ENCODE data around the gene ZG16B.

The ZG16B gene

DNA sequence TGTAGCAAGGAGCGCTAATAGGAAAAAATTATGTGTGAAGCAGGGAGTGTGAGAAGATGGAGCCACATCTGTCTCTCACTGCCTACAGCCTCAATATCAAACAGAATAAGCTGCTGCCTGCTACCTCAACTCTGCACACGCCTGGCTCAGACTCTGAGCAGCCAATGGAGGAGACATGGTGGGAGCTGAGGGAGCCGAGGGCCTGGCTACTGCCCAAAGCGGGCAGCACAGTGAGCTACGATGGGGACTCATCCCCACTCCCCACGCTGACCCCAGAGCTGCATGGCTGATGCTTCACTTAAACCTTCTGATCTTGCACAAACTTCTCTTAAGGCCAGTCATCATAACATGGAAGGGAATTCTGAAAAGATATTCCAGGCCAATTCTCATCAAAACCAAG lies 41.8 kb downstream of the ZG16B start:
- no peak for FAIRE-seq

- FAIRE-seq, result no peak
These were observed 44.2 kb downstream of the ZG16B start for GRCh38 chr16:2874032-2874911.

DNA sequence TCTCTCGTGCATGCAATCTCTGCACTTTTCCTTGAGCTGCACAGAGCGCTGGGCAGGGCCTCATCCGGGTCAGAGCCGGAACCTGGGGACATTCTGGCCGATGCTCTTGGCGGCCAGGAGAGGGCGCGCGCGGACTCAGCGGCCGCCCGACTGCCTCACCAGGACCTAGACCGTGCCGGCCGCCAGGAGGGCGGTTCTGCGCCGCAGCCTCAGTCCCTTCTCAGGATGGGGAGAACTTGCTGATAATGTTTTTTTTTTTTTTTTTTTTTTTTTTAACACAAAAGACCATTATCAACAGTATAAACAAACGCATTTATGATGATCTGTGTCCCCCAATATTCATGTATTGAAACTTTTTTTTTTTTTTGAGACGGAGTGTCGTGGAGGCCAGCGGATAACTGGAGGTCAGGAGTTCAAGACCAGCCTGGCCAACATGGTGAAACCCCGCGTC lies 44.8 kb downstream of the ZG16B start:
- peak; percentile 60 for FAIRE-seq

- no peak for FAIRE-seq
These were observed 49.9 kb downstream of the ZG16B start for GRCh38 chr16:2879854-2880508.

All from endometrium (tissue), 2 donors.